Activated CD8-positive, alpha-beta T cell treated with anti-CD3 and anti-CD28 coated beads for 36 hours (primary cell): ENCODE measurements around the gene THRA. TPM values are rescaled to one million over a fixed set of nuclear protein-coding genes. Genes with fewer than 3 reads are reported as not detected.

ENCODE experiments used
- ATAC-seq: fragments of 200-7000 bp; cut with Tn5 transposase; one replicate; pipeline ENCODE4 v1.10.0; 2021; ENCODE audit warnings: mild to moderate bottlenecking, moderate library complexity
- CTCF ChIA-PET: fragments of 350-600 bp; sonication (Branson Sonifier 250); formaldehyde crosslinking; loops from one replicate; lab custom pipeline; 2021; ENCODE audit warnings: antibody characterized with exemption; lab: Charles Lee
- POLR2A ChIA-PET: fragments of 350-600 bp; sonication (Branson Sonifier 250); formaldehyde crosslinking; loops from one replicate; lab custom pipeline; 2021; ENCODE audit warnings: antibody characterized with exemption; lab: Charles Lee
- DNase-seq: peaks from one replicate; pipeline ENCODE4 v3.0.0-alpha.2; 2020
- H3K27ac Mint-ChIP-seq: one replicate; pipeline ENCODE4 v1.8.0; 2021; ENCODE audit warnings: mild to moderate bottlenecking, mixed read lengths
- H3K27me3 Mint-ChIP-seq: one replicate; pipeline ENCODE4 v1.8.0; 2021; ENCODE audit warnings: mixed read lengths
- H3K36me3 Mint-ChIP-seq: one replicate; pipeline ENCODE4 v1.8.0; 2021; ENCODE audit warnings: low read depth, mixed read lengths
- H3K4me1 Mint-ChIP-seq: one replicate; pipeline ENCODE4 v1.8.0; 2021; ENCODE audit warnings: low read depth, mixed read lengths
- H3K4me3 Mint-ChIP-seq: one replicate; pipeline ENCODE4 v1.8.0; 2021; ENCODE audit warnings: mild to moderate bottlenecking, moderate library complexity, mixed read lengths
- H3K9me3 Mint-ChIP-seq: one replicate; pipeline ENCODE4 v1.8.0; 2021; ENCODE audit warnings: mixed read lengths
- intact Hi-C: fragments of 100-400 bp; cut with micrococcal nuclease; formaldehyde crosslinking; loops from one replicate; pipeline ENCODE4 v1.10.0; 2022
- total RNA-seq, 2 experiments: library from RNA; stranded (reverse); gene quantifications; one replicate each; pipeline ENCODE4 v1.2.3, GENCODE V29; 2021
- TF ChIP-seq, protein P1 (sequence below): fragments of 200-600 bp; IDR thresholded peaks from one replicate; pipeline ENCODE4 v1.8.0; 2022; ENCODE audit warnings: antibody characterized with exemption, mild to moderate bottlenecking

The THRA gene
- total RNA-seq, 2 experiments from 2014 or later, result 11.1 to 13.8 TPM

DNA sequence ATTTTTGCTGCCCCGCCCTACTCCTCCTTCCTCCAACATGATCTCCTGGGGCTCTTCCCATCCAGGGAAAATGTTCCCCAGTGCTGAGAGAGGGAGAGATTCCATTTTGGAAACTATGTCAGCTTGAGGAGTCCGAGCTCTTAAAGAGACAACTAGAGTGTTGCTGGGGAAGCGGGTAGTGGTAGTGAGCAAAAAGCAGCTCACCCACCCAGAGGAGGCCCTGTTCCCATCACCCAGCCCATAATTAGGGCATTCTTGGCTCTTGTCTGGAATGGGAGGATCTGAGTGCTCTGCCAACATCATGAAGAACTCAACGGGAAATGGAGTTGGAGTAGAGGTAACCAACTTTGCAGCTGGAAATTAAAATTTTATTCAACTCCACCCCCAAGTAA, 49.9 kb downstream of the THRA start:
- Mint-ChIP-seq H3K4me1 (peaks cover 52% of the 10 kb centered on the region), H3K36me3 (no peaks in the 10 kb centered on the region), H3K9me3 (no peaks in the 10 kb centered on the region), H3K27me3 (no peaks in the 10 kb centered on the region), H3K4me3 (peak overlapping the region; percentile 75), H3K27ac (peak overlapping the region; percentile 94)
- TF ChIP-seq, protein P1, sequence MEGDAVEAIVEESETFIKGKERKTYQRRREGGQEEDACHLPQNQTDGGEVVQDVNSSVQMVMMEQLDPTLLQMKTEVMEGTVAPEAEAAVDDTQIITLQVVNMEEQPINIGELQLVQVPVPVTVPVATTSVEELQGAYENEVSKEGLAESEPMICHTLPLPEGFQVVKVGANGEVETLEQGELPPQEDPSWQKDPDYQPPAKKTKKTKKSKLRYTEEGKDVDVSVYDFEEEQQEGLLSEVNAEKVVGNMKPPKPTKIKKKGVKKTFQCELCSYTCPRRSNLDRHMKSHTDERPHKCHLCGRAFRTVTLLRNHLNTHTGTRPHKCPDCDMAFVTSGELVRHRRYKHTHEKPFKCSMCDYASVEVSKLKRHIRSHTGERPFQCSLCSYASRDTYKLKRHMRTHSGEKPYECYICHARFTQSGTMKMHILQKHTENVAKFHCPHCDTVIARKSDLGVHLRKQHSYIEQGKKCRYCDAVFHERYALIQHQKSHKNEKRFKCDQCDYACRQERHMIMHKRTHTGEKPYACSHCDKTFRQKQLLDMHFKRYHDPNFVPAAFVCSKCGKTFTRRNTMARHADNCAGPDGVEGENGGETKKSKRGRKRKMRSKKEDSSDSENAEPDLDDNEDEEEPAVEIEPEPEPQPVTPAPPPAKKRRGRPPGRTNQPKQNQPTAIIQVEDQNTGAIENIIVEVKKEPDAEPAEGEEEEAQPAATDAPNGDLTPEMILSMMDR, result no peak
- ChIA-PET CTCF (interaction anchor here (0.8 to 7.1 kb wide), 44 partner anchors 10 to 491 kb away, joined by 3 to 136 read pairs (median 7); partner anchors contain the start of genes CASC3, MED24, MSL1 and NR1D1), POLR2A (interaction anchor here (0.6 to 6.7 kb wide), 14 partner anchors 11 to 210 kb away, joined by 3 to 93 read pairs (median 4); partner anchors contain the start of genes CASC3, MSL1, NR1D1 and THRA)
- intact Hi-C loops, result loop anchor here (1.0 to 5.0 kb wide), 3 partner anchors 16 to 56 kb away; partner anchors contain the start of gene THRA
- ATAC-seq (no peak), DNase-seq (no peak)

- ATAC-seq, result peak; percentile 80
- CTCF ChIA-PET, result interaction anchor here (0.8 to 7.1 kb wide), 45 partner anchors 10 to 491 kb away, joined by 3 to 136 read pairs (median 7); partner anchors contain the start of genes CASC3, MED24, MSL1 and NR1D1
- H3K4me1 Mint-ChIP-seq, result peaks cover 49% of the 10 kb centered on the region
- POLR2A ChIA-PET, result interaction anchor here (0.6 to 6.7 kb wide), 17 partner anchors 10 to 210 kb away, joined by 3 to 93 read pairs (median 4); partner anchors contain the start of genes CASC3, MSL1, NR1D1 and THRA
- H3K27me3 Mint-ChIP-seq, result no peaks in the 10 kb centered on the region
- TF ChIP-seq, protein P1, result peak; percentile 91
- H3K9me3 Mint-ChIP-seq, result no peaks in the 10 kb centered on the region
- no peaks in the 10 kb centered on the region for H3K36me3 Mint-ChIP-seq
- intact Hi-C loops, result loop anchor here (1.0 to 5.0 kb wide), 3 partner anchors 17 to 55 kb away; partner anchors contain the start of gene THRA
- peak; percentile 98 for DNase-seq
- peak overlapping the region; percentile 94 for H3K27ac Mint-ChIP-seq
- H3K4me3 Mint-ChIP-seq, result peak overlapping the region; percentile 75
Measured at GRCh38 chr17:40113110-40113906, 50.5 kb downstream of the THRA start.

- intact Hi-C loops, result loop anchor here (1.0 to 5.0 kb wide), 3 partner anchors 17 to 54 kb away; partner anchors contain the start of gene THRA
- H3K9me3 Mint-ChIP-seq, result no peaks in the 10 kb centered on the region
- DNase-seq (no peak), ATAC-seq (no peak)
- peak overlapping the region; percentile 94 for H3K27ac Mint-ChIP-seq
- H3K4me1 Mint-ChIP-seq, result peaks cover 48% of the 10 kb centered on the region
- no peaks in the 10 kb centered on the region for H3K27me3 Mint-ChIP-seq
- TF ChIP-seq, protein P1, result no peak
- H3K36me3 Mint-ChIP-seq, result no peaks in the 10 kb centered on the region
- ChIA-PET POLR2A (interaction anchor here (0.6 to 6.7 kb wide), 13 partner anchors 10 to 513 kb away, joined by 3 to 93 read pairs (median 5); partner anchors contain the start of genes CASC3, MSL1, NR1D1 and THRA), CTCF (interaction anchor here (1.1 to 7.1 kb wide), 27 partner anchors 9 to 176 kb away, joined by 3 to 136 read pairs (median 10); partner anchors contain the start of genes CASC3, MED24, MSL1 and NR1D1)
- H3K4me3 Mint-ChIP-seq, result peak overlapping the region; percentile 75
Measured at GRCh38 chr17:40113907-40114245, 51.1 kb downstream of the THRA start.

GRCh38 chr17:40115101-40115436, 52.3 kb downstream of the THRA start:
- ChIA-PET CTCF (interaction anchor here (1.1 to 7.1 kb wide), 6 partner anchors 24 to 102 kb away, joined by 3 to 95 read pairs (median 41); partner anchors contain the start of gene CASC3), POLR2A (interaction anchor here (1.2 to 6.7 kb wide), 4 partner anchors 9 to 17 kb away, joined by 3 to 93 read pairs (median 28); partner anchors contain the start of genes MSL1 and NR1D1)
- intact Hi-C loops, result no loop called here
- no peak for DNase-seq
- TF ChIP-seq, protein P1, result no peak
- Mint-ChIP-seq H3K4me1 (peaks cover 41% of the 10 kb centered on the region), H3K4me3 (no peak overlapping the region), H3K27ac (no peak overlapping the region), H3K9me3 (no peaks in the 10 kb centered on the region), H3K36me3 (no peaks in the 10 kb centered on the region), H3K27me3 (no peaks in the 10 kb centered on the region)
- ATAC-seq, result no peak
